ENCODE results near the gene NELFB.

NELFB gene

GRCh38 chr9:137264067-137264466 lies 8.9 kb downstream of the NELFB start:
- no peak for TF ChIP-seq CTCF (IDR thresholded peaks at IDR 0.05)

GRCh38 chr9:137265496-137266161 lies 10.5 kb downstream of the NELFB start:
- no peak for TF ChIP-seq CTCF (IDR thresholded peaks at IDR 0.05)

- no peak for TF ChIP-seq CTCF (IDR thresholded peaks at IDR 0.05)
Observed at GRCh38 chr9:137266162-137266527, 11.0 kb downstream of the NELFB start.

- TF ChIP-seq CTCF (IDR thresholded peaks at IDR 0.05): no peak
Observed at GRCh38 chr9:137266585-137267453, 11.7 kb downstream of the NELFB start.

GRCh38 chr9:137267933-137268355 lies 12.8 kb downstream of the NELFB start:
- no peak for TF ChIP-seq CTCF (IDR thresholded peaks at IDR 0.05)

GRCh38 chr9:137268538-137269201 lies 13.5 kb downstream of the NELFB start:
- no peak for TF ChIP-seq CTCF (IDR thresholded peaks at IDR 0.05)

GRCh38 chr9:137269231-137269772 lies 14.2 kb downstream of the NELFB start:
- TF ChIP-seq CTCF (IDR thresholded peaks at IDR 0.05): no peak
